GM21390 (cell line): Measurements from ENCODE around the gene SALL3.

Experiments
- ATAC-seq: cut with Tn5 transposase; IDR thresholded peaks from one replicate; pipeline ENCODE4 v1.9.1; 2021; ENCODE audit not compliant: unreplicated experiment

SALL3 gene

DNA sequence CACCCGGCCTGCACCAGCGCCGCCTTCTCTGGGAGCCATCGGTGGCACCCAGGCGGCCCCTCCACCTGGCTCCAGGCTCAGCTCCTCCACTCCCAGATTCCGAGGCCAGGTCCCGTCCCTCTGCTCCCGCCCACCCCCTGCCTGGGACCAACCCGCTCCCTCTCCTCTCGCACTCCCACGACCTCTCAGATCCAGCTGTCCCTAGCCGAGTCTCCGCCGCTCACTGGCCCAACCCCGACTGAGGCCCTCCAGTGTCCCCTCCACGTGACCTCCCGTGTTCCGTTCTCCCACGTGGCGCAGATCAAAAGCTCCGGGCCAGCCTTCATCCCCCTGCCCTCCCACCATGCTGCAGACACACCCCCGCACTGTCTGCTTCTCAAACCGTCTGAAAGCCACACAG is 14.4 kb upstream of the SALL3 start:
- ATAC-seq: no peak

GRCh38 chr18:78965917-78966792 is 13.5 kb upstream of the SALL3 start:
- no peak for ATAC-seq

- ATAC-seq: no peak
Measured at GRCh38 chr18:78966793-78967106, 12.9 kb upstream of the SALL3 start.

- no peak for ATAC-seq
Measured at GRCh38 chr18:78967692-78968091, 11.9 kb upstream of the SALL3 start.

- ATAC-seq: no peak
Measured at GRCh38 chr18:78969574-78970315, 9.9 kb upstream of the SALL3 start.

GRCh38 chr18:78970774-78971333 is 8.8 kb upstream of the SALL3 start:
- ATAC-seq: no peak

GRCh38 chr18:78971511-78972245 is 7.9 kb upstream of the SALL3 start:
- ATAC-seq: no peak

- no peak for ATAC-seq
Measured at GRCh38 chr18:78972385-78972918, 7.2 kb upstream of the SALL3 start.

GRCh38 chr18:78972930-78973331 is 6.7 kb upstream of the SALL3 start:
- ATAC-seq: no peak

DNA sequence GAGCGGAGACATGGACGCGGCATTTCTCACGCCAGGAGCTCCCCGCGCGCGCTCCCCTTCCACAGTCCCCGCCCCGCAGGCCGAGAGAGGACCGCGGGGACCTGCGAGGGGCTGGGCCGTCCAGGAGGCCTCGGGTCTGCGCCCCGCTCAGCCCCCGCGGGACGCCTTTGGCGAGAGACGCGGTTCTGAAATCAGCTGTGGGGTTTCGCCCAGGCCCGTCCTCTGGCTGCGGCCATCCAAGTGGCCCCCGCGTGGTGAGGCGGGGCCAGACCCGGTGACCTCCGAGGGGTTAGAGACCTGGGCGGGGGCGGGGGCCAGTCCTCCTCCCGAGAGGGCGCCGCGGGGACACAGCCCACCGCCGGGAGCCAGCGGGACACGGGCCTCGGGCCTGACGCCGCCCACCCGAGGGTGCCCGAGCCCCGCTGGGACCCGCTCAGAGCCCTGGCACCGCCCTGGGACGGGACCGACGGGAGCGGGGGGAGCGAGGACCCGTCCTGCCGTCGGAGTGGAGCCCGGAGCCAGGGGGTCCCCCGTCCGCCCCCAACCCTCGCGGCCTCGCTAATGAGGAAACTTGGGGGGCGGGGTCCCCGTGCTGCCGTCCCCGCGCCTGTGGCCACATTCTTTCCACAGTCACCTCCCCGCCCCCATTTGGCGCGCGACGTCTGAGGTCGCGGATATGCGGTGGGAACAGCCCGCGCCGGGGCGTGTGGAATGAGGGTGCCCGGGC is 6.1 kb upstream of the SALL3 start:
- ATAC-seq: no peak

DNA sequence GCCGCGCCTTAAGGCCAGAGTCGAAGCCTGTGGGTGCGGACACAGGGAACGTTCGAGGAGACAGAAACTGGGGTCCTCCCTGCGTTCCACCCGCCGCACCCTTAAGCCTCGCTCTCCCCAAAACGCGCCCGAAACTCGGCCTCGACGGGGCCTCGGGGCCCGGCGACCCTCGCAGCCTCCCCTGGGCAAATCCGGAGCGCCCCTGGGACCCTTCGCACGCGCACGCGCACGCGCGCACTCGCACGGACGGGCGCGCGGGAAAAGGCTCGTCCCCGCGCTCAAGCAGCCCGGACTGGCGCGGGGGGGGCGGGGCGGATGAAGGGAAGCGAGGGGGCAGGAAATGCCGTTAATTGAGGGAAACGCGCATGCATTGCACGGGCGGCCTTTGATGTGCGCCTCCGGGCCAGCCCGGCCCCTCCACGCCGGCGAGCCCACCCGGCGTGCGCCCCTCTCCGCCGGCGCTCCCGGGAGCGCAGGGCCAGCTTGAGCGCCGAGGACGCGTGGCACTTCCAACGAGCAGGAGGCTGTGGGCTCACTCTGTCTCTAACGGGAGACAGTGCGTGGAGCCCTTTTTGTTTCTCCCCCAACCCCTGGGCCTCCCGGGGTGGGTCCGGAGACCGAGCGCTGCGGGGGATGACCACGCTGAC is 5.4 kb upstream of the SALL3 start:
- no peak for ATAC-seq

DNA sequence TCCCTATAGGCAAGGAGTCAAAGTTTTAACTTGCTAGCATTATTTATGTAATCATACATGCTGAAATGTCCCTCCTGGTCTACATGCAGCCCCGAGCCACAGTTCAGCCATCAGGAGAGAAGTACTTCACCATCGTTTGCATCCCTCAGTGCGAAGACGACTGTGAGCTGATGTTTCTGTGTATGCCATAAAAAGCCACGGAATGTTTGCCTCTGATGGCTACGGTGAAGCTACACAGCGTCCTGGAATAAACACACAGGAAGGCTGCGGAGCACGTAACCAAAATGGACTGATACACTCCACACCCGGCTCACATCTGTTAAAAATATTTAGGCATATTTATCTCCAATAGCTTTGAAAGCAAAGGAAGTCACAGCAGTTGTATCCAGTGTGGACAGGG is 4.3 kb upstream of the SALL3 start:
- ATAC-seq: no peak

DNA sequence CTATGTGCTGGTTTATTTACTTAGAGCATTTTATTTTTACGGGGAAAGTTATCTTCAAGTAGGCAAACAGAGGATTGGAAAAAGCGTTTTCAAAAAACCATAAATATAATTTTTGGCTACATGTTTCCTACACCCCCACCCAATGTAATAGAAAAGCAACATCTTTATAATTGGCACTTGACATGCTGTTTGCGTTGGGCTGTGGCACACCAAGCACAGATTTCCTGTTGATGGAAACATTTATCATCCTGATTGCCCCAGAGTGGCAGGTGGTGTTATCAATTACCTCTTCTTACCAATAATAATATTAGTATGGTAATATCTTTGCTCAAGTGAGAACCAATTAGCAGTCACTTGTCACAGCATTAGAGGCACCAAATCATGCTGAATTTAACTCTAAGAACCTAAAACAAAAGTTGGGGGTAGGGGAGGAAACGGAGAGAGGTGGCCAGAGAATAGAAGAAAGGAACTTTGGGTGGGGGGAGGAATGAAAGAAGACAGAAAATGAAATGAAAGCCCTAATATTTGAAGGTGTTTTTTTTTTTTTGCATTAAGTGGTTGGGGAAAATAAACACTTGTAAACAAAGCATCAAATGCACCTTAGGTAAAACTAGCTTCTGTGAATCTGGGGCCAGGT is 3.8 kb upstream of the SALL3 start:
- no peak for ATAC-seq

GRCh38 chr18:78976765-78977636 is 2.6 kb upstream of the SALL3 start:
- no peak for ATAC-seq

DNA sequence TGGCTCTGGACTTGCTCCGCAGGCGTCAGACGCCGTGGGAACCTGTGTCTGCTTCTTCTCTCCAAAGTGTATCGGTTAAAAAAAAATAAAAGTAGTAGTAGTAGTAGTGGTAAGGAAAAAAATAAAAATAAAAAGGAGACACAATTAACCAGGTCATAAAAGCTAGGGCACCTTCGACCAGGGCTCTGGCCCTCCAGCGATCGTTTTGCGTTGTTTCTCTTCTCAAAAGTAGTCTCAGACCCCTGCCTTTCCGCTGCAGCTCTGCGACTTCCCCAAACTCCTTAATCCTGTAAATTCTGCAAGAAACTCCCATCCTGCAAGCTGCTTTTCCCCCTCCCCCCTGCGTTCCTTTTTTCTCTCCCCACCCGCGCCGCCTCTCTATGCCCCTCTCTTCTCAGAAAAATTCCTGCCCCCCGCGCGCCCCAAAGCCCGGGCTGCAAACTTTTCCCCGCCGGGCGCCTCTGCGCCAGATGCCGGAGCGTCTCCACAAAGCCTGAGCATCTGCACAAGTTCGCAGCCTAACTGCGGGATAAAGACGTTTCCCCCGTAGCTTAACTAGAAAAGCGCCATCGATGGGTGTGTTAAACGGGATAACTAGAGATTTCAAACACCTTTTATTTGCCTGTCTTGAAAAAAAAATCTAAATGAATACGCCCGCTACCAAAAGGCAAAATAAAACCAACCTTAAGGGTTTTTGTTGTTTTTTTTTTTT is 1.8 kb upstream of the SALL3 start:
- ATAC-seq: no peak

DNA sequence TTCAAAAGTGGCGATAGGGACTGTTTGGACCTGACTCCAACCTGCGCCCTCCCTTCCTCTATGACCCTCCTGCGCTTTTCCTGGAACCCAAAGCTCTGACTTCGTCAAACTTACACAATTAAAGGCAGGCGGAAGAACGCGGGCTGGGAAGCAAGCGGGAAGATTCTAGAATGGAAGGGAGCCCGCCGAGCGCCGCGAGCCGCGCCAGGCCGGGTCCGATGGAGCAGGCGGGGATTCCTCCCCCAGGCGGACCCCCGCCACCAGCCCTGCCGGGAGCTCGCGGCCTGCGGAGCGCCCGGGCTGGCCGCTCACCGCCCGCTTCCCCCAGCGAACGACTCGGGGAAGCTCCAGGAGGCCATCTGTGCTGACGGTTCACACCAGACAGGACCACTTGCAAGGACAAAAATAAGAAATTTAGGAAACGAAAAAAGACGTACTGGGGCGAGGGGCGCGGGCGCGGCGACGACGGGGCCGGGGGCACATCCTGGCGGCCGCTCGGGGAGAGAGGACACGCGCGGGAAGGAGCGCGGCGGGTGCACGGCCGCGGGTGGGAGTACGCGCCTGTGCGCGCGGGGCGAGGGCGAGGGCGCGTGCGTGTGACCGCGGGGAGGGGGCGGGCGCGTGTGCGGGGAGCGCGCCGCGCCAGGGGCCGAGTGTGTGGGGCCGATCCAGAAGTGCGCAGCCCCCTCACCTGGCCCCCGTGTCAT is 1.1 kb upstream of the SALL3 start:
- no peak for ATAC-seq

DNA sequence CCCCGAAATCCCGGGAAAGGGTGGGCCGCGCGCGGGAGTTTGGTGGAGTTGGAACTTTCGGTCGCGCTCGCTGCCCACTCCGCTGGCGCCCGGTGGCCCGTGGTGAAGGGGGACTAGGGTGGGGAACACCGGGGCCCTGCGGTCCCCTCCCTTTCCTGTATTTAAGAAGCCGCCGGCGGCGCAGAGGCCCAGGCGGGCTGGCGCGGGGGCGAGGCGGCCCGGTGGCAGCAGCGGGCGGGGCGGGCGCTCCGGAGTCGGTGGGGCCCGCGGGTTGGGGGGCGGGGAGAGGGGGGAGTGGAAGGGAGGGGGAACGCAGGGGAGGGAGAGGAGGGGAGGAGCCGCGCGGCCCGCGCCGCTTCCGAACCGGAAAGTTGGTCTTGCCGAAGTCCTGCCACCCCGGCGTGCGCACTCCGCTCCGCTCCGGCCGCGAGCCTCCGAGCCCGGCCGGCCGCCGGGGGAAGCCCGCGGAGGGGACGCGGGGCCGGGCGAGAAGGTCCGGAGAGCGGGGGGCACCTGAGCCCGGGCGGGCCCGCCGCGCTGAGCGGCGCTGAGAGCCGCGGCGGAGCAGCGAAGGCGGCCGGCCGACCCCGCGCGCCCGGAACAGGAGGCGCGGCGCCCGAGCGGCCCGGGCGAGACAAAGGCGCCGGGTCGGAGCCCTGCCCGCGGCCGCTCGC is 425 bp upstream of the SALL3 start:
- no peak for ATAC-seq
